HG03097 (cell line): ENCODE results near the gene UBE2Z.
A peak's percentile ranks its signal among the peaks of the same experiment; 100 is the strongest.
"Not testable (repeated sequence)": the region's sequence is repeated elsewhere in the genome, so short reads cannot be mapped to it uniquely, and the experiment has no call there.

Experiments
- ATAC-seq: cut with Tn5 transposase; IDR thresholded peaks from one replicate; pipeline ENCODE4 v1.9.1; 2021; ENCODE audit not compliant: unreplicated experiment, low FRiP score

UBE2Z gene

GRCh38 chr17:48908047-48908843, at the start of gene UBE2Z:
Gene UBE2Z (plus strand): TSS chr17:48908407. CDS start chr17:48908504, 97 bp downstream.
- peak; percentile 72 for ATAC-seq

DNA sequence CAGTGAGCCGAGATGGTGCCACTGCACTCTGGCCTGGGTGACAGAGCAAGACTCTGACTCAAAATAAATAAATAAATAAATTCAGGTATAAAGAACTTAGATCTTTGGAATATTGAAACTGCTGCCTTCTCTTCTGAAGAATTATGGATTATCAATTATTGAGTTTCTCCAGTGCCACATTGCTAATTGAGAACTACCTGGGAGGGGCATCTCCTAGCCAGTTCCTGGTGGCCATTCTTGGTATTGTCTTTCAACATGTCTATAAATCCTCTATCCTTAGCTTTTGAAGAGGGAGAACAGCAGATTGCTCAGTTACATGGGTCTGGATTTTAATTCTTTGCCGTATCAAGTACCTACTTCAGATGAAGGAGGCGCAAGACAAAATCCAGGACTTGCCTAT, 48.2 kb upstream of the UBE2Z start:
- ATAC-seq: no peak

DNA sequence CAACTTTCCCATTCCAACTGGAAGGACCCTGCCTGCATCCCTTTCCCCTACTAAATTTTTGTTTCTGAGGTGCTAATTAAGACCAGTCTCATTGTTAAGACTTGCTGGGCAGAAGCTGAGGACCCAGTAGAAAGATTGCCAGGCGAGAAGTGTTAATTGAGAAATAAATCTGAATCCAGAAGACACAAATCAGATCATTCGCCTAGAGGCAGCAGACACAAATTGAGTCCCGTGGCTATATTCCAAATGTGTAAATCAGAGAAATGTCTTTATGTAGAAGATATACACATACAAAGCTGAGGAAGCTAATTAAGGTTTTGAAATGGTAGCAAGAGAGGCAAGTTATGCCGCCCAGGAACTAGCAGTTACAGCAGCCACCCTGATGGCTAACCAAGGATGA, 47.8 kb upstream of the UBE2Z start:
- no peak for ATAC-seq

- no peak for ATAC-seq
Observed at GRCh38 chr17:48868916-48869500, 39.2 kb upstream of the UBE2Z start.

- no peak for ATAC-seq
Observed at GRCh38 chr17:48869821-48870318, 38.3 kb upstream of the UBE2Z start.

DNA sequence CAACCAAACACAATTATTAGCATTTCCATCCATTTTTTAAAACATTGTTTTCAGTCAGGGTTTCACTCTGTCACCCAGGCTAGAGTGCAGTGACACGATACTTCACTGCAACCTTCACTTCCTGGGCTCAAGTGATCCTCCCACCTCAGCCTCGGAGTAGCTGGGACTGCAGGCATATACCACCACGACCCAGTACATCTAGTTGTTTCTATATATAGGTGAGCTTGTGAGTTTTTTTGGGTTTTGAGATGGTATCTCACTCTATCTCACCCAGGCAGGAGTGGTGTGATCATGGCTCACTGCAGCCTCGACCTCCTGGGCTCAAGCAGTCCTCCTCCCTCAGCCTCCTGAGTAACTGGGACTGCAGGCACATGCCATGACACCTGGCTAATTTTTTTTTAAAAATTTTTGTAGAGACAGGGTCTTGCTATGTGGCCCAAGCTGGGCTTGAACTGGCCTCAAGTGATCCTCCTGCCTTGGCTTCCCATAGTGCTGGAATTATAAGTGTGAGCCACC, 37.1 kb upstream of the UBE2Z start:
- ATAC-seq: no peak

DNA sequence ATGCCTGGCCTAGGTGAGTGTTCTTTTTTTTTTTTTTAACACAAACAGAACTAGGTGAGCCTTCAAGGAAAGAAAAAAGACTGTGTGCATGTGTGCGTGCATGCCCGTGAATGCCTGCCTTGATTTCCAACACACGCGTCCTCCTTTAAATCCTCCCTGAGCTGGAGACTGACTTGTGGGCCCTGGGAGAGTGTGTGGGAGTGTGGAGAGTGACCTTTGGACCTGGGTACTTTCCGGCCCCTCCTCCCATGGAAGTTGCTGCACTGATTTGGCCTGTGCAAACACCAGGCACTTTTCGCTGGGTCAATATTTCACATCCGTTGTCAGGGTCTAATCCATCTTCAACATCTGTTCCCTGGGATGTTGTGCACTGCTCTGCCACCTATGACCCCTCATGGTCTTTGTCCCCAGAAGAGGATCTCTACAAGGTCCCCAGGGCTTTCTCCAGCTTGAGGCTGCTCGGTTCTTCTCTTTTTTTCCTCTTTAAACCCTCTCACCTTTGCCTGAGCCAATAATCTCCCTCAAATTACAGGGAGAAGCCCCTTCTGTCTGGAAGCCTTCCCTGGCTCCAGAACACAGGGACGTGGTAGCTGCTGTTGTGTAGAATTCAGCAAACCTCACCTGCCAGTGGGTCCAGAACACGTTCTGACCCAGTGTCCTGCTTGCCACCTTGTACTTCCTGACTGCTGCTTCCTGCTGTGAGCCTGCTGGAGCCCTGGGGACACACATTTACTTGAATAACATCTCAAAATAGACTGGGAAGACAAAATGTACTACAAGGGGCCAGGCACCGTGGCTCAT, 36.5 kb upstream of the UBE2Z start:
- ATAC-seq: no peak

- ATAC-seq: not testable (repeated sequence)
Observed at GRCh38 chr17:48872409-48872808, 35.8 kb upstream of the UBE2Z start.

DNA sequence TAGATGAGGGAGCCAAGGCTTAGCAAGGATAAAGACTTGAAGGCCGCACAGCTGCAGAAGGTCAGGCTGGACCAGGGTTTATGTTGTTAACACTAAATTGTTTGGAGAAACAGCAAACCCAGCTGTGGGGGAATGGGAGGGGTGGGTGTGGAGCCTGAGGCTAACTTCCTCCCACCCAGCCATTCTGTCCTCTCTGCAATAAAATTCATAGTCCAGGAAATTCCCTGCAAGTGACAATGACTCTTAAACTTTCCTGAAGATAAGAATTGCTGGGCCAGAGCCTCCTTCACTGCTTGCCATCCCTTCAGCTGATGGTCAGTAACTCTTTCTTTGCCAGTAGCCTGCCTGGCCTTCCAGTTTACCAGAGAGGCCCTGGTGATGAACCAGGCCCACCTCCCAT, 35.0 kb upstream of the UBE2Z start:
- no peak for ATAC-seq

DNA sequence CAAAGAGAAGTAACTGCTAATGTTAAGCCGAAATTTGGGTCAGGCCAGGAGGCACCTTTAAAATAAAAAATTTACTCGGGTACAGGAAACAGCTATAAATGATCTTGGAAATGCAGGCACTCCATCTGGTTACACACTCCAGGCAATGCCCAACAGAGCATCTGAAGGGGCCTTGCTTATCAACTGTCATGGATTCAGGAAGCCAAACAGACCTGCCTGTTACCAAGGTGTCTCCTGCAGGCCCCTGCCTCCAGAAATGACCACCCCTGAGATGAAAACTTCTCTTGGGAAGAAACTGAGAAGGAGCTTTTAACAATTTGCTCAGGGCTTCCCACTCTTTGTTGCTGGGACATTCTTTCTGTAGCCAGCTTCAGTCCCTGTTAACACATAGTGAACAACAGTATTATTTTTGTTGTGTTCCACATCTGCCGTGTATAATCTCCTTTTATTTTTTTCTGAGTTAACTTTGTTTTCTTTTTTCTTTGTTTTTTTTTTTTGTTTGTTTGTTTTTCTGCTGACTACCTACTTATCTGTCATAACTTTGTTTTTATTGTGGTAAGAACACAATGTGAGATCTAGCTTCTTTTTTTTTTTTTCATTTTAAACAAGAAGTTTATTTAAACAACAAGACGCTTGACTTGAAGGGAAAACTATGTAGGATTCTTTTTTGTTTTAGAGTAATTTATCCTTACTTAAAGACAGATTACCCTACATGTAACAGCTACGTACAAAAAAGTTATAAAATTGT, 34.3 kb upstream of the UBE2Z start:
- ATAC-seq: no peak

DNA sequence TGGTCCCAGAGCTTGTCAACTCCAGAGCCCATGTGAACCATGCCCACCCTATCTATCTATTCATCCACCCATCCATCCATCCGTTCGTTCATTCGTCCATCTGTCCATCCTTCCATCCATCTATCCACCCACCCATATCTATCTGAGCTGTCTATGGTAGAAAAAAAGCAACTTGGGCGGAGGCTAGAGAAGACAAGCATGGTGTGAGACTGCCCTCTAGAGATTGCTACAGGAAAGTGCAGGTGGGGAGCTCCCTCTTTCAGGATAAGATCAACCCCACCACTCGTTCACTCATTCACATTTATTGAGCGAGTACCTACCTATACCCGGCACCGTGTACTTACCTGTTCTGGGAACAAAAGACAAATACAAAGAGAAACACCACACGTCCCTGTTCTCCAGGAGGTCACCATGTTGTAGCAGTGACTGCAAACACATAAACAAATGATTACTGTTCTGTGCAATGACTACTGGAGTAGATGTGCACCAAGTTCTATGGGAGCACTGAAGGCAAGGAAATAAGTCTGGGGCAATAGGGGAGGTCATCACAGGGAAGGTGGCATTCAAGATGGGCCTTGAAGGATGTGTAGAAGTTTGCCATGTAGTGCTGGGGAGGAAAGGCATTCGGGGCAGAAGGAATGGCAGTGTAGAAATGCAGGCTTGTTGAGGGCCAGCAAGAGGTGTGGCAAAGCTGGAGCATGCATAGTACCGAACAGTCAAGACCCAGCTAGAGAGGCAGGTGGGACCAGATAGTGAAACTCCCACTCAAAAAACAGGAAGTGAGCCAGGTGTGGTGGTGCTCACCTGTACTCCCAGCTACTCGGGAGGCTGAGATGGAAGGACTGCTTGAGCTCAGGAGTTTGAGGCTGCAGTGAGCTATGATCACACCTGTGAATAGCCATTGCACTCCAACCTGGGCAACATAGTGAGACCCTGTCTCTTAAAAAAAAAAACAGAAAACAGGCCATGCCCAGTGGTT, 29.0 kb upstream of the UBE2Z start:
- ATAC-seq: no peak

GRCh38 chr17:48882272-48882671, 25.9 kb upstream of the UBE2Z start:
- ATAC-seq: no peak

DNA sequence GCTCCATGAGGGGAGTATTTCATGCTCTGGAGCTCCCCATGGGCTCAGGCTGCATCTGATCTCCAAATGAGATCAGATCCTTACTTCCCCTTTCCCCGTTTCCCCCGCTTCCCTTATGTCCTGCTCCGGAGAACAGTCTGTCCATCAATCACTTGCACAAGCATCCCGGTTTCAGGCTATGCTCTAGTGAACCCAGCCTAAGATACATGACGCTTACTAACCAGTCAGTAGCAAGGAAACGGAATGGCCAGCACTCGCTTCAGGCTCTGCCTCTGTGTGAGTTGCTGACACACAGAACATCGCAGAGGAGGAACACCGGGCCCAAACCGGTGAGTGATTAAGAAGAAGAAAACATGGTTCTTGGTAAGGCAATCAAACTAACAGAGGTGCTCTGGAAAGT, 25.0 kb upstream of the UBE2Z start:
- ATAC-seq: no peak

DNA sequence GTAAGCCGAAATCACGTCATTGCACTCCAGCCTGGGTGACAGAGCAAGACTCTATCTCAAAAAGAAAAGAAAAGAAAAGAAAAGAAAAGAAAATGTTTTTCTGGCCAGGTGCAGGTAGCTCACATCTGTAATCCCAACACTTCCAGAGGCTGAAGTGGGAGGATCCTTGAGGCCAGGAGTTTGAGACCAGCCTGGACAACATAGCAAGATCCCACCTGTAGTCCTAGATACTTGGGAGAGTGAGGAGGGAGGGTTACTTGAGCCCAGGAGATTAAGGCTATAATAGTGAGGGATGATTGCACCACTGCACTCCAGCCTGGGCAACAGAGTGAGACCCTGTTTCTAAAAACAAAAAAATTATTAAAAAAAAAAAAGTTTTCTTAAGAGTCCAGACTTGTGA, 18.1 kb upstream of the UBE2Z start:
- ATAC-seq: no peak

DNA sequence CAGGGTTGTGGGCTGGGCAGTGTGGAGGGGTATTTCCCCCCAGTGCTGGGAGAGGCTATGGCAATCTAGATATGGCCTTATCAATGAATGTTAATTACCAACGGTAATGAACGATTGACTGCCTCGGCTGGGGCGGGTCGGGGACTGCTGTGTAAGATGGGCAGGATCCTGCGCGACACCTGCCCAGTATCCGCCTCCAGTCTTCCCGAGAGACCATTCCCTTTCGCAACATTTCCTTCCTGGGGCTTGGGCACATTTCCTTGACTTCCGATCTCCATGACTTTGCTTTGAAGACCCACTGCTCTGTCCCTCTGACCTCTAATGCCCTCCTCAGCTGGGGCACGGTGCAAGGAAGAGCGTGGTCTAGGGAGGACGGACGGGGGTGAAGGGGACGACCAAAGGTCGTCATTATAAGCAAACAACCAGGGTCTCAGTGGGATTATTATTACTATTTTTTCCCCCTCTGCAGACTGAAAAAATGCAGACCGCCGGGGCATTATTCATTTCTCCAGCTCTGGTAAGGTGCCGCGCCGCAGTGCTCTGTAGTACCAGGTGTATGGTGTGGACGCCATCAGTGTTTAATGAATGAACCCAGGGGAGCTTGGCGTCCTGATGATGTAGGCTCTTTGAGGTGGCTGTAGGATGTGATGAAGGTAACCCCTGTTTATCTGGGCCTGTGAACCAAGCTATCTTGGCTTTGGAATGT, 15.1 kb upstream of the UBE2Z start:
- ATAC-seq: peak; percentile 1

DNA sequence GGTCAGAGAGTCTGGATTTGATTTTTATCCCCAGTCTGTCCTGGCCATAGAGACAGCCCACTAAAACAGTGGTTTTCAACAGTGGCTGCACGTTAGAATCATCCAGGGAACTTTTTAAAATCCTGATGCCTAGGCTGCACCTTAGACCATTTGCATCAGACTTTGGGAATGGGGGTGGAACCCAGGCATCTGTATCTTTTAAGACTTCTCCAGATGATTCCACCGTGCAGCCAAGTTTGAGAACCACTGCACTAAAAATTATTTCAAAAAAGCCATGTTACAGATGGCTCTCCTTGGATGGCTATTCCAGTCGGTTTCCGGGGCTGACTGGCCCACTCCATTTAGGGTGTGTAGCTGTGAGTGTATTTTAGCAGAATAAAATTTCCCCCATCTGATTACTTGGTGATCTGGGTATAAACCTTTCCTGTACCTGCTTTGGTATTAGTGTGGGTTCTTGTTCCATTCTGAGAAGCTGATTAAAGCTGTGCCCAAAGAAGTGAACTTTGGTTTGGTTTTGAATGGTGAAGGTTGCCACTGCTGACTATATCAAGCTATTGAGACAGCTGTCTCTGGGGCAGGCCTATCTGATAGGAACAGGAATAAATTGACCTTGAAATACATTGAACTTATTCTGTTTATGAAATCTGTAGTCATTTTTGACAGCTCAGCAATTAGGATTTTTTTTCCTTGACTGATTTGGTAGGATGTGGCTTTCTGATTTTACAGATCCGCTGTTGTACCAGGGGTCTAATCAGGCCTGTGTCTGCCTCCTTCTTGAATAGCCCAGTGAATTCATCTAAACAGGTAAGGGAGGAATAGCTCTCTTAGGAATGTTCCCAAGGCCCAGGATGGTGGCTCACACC, 14.3 kb upstream of the UBE2Z start:
- ATAC-seq: no peak

- no peak for ATAC-seq
Observed at GRCh38 chr17:48894886-48895285, 13.3 kb upstream of the UBE2Z start.

DNA sequence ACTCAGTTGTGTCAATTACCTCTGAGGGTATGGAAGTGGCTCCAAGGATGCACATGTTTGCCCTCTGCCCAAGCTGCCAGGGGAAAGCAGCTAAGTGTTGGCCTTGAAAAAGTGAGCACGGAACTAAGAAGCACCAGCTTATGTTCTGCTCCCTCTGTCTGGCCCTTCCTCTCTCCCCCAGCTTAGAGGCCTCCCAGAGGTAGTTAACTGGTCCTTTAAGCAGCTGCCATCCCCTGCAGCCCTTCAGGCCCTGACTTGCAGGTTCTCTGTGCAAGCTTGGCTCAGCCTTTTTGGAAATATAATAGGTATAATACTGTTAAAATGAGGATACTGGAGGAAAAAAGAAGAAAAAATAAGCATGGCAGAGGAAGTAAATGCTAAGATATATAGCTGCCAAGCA, 7.0 kb upstream of the UBE2Z start:
- ATAC-seq: no peak
